Medulla oblongata (tissue), 1 donor: ENCODE data around the gene KLHL2.
"Not testable (repeated sequence)": the region's sequence is repeated elsewhere in the genome, so short reads cannot be mapped to it uniquely, and the experiment has no call there.

Experiments used
- DNase-seq: peaks from one replicate; pipeline ENCODE4 v3.0.0-alpha.2; 2015; ENCODE audit errors: extremely low spot score

Gene KLHL2, protein sequence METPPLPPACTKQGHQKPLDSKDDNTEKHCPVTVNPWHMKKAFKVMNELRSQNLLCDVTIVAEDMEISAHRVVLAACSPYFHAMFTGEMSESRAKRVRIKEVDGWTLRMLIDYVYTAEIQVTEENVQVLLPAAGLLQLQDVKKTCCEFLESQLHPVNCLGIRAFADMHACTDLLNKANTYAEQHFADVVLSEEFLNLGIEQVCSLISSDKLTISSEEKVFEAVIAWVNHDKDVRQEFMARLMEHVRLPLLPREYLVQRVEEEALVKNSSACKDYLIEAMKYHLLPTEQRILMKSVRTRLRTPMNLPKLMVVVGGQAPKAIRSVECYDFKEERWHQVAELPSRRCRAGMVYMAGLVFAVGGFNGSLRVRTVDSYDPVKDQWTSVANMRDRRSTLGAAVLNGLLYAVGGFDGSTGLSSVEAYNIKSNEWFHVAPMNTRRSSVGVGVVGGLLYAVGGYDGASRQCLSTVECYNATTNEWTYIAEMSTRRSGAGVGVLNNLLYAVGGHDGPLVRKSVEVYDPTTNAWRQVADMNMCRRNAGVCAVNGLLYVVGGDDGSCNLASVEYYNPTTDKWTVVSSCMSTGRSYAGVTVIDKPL

DNA sequence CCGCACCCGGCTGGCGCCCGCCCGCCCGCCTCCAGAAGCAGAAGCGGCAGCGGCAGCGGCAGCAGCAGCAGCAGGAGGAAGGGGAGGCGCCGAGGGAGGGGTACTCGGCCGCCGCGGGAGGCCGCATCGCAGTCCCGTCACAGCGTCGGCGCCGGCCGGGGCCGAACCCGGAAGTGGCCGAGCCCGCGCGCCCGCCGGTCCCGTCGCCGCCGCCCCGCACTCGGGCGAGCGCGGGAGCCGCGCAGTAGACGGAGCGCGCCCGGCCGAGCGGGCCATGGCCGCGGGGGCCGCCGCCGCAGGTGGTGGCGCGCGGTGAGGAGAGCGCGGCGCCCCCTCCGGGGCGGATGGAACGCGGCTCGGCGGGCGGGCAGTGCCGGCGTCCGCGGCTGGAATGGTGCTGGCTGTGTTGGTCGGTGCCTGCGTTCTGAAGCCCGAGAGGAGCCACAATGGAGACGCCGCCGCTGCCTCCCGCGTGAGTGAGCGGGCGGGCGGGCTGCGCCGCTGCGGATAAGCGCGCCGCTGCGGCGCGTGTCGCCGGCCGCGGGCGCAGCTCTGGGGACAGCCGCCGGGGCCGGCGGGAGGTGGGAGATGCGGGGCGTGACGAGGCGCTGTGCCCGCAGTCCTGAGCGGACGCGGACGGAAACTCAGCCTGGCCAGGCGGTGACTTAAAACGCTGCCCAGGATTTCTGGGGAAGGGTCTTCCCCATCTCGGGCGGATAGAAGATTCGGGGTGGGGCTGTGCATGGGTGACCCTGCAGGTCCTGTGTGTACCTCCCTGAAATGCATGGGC, at the start of gene KLHL2:
KLHL2 (plus strand) TSS at position 131 of the 790 bp plus-strand sequence; CDS start at position 447, 316 bp downstream.
- peak; percentile 78 for DNase-seq

DNA sequence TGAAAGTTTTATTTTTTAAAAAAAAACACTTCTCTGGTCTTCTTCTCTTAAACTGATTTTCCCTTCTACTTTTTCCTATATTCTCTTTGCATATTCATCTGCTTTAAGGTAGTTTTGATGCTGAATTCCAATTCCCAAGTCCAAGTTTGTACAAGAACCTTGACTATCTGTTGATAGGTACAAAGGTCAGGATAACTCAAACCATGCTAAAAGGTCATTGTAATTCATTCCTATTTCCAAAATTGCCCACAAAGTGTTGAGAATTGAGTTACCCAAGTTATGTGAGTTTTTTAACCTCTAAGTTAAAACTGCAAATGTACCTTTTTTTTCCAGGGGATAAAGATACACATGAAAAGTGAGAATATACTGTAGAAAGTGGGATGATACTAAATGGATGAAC, 48.6 kb upstream of the KLHL2 start:
- no peak for DNase-seq

DNA sequence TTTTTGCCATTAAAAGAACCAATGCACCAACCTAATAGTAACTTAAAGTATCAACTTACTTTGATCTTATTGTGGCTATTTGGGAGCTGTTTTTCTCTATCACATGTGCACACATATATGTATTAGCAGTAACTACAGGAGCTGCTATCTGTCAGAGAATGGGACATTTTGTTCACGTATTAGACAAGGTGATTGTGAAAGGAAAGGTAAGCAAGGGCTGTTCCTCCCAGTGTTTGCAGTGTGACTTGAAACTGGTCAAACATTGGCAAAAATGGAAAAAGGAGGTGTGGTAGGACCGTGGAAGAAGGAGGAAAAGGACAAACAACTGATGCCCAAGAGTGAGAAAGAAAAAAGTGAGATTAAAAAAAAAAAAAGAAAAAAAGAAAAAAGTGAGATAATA, 43.1 kb upstream of the KLHL2 start:
- no peak for DNase-seq

DNA sequence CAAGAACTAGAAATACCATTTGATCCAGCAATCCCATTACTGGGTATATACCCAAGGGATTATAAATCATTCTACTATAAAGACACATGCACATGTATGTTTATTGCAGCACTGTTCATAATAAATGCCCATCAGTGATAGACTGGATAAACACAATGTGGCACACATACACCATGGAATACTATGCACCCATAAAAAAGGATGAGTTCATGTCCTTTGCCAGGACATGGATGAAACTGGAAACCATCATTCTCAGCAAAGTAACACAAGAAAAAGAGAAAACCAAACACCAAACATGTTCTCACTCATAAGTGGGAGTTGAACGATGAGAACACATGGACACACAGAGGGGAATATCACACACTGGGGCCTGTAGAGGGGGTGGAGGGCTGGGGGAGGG, 40.5 kb upstream of the KLHL2 start:
- DNase-seq, result not testable (repeated sequence)

DNA sequence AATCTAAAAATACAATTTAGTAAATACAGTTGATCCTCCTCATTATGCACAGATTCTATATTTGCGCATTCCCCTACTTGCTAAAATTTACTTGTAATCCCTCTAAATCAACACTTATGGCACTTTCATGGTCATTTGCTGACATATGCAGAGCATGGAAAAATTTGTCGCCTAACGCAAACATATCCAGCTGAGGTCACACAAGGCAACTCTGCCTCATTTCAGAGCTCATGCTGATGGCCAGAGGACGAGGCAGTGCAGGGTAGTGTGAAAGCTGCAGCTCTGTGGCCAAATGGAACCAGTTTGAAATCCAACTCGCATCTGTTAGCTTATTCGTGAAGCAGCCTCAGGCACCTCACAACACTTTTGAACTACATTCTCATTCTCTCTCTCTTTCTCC, 39.7 kb upstream of the KLHL2 start:
- DNase-seq, result no peak

DNA sequence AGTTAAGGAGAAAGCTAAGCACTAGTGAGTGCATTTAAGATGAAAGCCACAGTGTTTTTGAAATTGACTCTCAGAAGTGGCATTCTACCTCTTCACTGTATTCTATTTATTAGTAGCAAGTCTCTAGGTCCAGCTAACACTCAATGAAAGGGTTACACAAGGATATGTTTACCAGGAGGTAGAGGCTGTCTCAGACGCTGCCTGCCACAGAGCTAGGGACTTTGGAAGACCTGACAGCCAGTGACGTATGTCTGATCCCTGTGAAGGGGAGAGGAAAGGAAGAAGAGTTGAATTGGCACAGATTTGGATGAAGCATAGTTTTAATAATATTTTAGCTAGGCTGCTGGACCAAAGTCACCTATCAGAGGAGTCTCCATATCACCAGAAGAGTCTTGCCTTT, 36.5 kb upstream of the KLHL2 start:
- no peak for DNase-seq

DNA sequence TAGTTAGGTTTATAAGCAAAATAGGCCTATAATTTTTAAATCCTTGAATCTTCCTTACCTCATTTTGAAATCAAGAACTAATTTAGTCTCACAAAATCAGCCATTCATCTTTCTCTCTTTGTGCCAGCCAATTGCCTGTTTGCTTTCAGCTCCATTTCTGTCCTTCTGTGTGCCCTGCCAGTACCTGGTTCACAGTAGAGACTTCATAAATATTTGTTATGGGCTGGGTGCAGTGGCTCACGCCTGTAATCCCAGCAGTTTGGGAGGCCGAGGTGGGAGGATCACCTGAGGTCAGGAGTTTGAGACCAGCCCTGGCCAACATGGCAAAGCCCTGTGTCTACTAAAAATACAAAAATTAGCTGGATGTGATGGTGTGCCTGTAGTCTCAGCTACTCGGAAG, 31.9 kb upstream of the KLHL2 start:
- not testable (repeated sequence) for DNase-seq

DNA sequence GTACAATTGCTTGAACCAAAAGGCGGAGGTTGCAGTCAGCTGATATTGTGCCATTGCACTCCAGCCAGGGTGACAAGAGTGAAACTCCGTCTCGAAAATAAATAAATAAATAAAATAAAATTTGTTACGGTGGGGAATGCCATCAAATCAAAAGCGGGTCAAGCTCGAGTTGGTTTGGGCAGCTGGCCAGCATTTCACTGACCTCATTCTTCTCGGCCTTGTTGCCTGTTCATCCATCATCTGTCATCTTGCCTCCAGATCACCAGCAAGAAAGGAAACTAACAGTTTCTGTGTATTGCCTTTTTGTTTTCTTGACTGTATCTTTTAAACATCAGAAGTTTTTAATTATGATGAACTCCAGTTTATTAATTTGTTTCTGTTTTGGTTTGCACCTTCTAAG, 31.5 kb upstream of the KLHL2 start:
- peak; percentile 26 for DNase-seq

DNA sequence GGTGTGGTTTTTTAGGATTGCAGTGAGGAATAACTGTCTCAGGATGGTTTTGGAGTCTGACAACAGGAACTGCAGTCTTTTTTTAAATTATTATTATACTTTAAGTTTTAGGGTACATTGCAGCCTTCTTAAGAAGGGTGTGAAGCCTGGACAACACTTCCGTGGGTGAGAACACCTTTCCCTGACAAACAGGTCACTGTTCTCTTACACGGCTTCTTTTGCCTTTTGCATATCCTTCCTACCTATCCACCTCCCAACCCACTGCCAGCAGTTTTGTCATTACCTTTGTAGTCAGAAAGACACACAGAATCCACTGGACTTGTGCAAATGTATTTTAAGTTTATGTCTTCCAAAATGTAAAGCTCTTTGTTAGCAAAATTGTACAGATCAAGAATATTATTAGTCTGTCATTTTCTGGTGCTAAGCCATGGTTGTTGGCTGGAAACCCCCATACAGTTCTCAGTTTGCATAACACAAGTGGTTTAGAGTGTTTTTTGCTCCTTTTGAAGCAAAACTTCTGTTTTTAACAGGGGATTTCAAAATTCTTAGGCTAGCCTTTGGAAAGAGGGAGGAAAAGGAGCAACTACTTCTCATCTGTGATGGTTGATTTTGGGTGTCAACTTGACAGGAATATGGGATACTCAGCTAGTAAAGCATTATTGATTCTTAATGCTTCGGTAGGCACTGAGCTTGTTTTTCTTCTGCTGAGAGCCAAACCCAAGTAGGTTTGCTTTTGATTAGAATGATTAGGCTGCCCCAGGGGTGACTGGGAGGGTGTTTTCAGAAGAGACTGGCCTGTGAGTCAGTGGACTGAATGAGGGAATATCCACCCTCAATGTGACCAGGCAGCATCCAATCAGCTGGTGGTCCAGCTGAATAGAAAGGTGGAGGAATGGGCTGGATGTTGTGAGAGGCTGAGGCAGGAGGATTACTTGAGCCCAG, 29.4 kb upstream of the KLHL2 start:
- DNase-seq, result no peak

DNA sequence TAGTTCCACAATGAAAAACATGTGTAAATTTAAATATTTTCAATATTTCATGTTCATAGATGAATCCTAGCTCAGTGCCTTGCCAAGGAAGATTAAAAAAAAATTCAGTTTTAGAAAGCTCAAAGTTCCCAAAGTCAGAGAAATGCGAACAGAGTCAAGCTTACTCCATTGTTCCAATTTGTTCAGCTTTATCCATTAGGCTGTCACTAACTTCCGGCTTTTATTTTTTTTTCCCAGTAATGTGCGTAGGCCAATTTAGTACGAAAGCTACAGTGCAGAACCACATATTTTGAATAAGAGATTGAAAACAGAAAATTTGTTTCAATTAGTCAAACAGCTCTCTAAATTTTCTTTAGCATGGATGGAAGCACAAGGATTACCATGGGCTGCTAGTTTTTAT, 23.1 kb upstream of the KLHL2 start:
- no peak for DNase-seq

DNA sequence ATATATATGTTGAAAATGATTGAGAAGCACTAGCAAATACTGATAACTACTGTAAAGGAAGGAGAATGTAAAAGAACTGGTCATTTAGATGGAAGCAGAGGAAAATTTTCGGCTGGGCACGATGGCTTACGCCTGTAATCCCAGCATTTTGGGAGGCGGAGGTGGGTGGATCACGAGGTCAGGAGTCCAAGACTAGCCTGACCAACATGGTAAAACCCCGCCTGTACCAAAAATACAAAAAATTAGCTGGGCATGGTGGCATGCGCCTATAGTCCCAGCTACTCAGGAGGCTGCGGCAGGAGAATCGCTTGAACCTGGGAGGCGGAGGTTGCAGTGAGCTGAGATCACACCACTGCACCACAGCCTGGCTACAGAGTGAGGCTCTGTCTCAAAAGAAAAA, 22.4 kb upstream of the KLHL2 start:
- DNase-seq, result not testable (repeated sequence)

DNA sequence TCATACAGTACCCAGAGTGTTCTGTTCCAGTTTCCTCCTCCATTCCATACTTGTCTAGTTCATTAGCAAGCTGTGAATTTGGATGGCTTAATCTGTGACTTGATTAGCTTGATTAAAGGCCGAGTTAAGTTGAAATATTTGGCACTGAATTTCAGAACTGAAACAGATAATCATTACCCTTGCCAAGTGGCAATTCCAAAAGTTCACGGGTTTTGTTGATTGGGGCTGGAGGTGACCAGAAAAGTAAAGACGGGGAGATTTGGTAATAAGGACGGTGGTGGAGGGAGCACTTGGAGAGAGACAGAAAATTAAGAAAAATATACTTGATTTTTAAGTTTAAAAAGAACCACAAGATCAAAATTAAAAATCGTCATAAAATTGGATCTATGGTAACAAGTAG, 21.9 kb upstream of the KLHL2 start:
- DNase-seq, result no peak

DNA sequence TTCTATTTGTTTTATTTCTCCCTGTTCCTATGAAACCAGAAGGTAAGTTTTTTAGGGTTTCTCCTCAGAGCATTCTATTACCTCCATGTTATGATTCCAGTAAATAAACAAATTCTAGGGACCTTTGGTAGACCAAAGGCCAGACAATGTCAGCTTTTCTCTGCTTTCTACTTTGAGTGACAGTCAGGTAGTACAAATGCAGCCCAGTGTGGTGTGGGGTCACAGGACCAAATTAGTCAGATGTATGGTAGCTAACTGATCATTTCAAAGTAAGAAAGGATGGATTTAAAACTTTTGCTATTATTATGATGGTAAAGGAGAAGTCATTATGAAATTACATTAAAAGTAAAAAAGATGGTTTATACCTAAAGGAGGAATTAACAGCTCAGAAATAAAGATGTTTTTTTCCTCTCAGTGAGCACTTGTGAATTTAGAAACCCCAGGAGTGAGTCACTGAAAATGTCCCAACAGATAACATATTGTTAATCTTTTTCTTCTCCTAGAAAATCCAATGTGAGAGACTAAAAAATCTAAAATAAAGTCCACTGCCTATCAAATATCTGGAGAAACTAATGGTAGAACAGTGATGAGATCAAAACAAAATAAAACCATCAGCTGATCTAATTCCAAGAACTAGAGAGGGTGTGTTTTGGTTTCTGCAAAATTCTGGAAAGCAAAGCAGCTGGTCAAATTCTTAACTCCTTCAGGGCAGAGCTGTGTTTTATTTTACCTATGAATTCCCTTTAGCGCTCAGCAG, 16.6 kb upstream of the KLHL2 start:
- no peak for DNase-seq

DNA sequence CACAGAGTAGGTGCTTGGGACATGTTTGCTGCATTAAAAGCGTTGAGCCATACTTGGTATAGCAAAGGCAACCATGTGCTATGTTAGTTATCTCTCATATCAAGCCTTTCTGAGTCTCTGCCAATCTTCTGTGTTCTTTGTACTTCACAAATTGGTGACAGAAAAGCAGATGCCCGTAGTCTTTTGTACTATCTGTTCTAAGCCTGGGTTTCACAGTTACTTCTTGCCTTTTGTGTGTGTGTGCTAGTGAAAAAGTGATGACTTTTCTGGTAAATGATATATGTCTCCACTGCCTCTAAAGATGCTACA, 16.1 kb upstream of the KLHL2 start:
- no peak for DNase-seq

DNA sequence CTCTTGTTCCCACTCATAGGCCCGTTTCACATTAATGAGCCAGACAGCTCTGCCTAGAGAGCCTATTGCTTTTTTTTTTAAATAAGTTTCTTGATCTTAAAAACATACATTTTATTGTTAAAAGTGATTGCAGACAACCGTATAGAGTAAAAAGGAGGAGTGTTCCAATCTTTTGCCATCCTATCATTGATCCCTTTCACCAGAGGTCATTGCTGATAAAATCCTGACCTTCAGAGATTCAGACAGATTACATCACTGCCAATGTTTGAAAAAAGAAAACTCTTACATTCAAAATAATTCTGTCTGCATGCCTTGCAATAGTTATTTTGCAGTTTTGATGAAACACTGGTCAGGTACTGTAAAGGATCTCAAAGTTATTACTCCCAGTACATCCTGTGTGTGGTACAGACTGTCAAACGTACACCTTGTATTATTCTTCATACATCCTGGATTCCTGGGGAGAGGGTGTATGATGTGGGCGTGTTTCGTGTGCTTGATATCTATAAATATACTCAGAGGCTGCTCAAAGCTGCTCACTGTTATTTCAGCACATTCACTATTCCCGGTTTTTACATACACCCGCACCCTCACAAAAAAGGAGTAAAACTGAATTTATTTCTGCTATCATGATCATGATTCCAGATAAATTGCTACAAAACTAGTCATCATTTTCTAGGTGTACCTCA, 15.4 kb upstream of the KLHL2 start:
- no peak for DNase-seq

DNA sequence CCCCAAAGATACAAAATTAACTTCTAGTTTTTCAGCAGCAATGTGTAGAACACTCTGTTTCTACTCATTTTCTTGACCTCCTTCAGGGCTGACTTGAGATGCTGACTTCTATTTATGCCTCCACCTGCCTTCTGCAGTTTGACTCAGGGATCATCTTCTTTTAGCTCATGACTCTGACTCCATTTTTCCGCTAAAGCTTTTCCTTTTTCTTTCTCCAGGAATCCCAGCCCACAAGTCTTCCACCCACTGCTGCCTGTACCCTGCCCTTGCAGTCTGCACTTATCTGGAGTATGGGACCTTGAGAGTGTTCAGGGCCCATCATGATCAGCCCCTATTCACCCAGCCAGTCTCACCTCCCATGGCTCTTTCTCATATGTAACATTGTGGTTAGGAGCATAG, 14.9 kb upstream of the KLHL2 start:
- no peak for DNase-seq

DNA sequence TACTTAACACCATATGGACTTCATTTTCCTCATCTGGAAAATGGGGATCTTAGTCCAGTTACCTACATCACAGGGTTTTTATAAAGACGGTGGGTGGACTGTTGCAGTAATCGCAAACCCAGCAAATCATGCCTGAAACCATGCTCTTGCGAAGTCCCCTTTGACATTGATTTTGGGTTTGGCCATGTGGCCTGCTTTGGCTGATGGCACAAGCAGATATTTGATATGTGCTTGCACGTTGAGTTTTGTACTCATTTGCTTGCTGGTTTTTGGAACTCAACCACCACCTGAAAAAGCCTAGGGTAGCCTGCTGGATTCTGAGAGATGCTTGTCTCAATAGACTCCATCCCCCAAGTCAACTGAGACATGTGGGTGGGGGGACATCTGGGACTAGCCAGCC, 14.4 kb upstream of the KLHL2 start:
- no peak for DNase-seq

DNA sequence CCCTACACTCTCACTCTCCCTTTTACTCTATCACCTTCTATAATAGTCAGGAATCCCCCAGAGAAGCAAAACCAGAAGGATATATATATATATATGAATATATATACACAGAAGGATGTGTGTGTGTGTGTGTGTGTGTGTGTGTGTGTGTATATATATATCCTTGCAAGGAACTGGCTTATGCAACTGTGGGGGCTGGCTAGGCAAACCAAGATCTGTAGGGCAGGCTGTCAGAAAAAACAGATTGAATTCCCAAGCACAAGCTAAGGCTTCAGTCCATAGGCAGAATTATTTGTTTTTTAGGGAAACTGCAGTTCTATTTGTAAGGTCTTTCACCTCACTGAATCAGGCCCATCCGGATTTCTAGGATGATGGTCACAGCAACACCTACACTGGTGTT, 13.0 kb upstream of the KLHL2 start:
- no peak for DNase-seq

DNA sequence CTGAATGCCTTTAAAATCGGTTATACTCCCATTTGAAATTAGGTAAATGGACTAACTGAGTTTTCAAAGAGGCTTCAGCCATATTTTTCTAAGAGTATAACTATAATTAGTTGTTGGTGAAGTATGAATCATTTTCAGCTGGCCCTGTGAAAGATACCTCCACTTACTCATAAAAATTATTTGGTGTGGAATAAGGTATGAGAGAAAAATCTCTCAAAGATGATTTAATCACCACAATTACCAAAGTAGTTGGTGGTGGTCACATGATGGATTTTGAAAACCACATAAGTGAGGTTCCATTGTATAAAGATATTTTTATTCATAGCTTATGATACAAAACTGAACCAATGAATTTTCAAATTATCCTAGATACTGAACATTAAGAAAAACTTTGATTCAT, 9.0 kb upstream of the KLHL2 start:
- DNase-seq, result no peak

DNA sequence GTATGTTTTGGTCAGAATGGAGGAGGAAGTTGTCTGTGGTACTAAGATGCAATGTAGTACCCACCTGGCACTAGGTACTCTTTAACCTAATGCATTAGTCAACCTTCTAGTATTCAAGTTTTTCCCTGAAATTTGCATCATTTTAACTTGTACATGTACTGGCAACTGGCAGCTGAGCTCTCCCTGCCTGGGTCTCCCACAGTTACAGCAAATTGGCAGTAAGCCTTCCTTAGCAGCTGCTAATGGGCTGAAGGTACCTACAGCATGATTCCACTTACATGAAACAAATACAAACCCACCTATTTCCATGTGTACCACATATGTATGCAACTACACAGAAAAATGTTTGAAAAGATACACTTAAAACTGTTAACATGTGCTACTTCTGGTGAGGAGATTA, 8.1 kb upstream of the KLHL2 start:
- no peak for DNase-seq

DNA sequence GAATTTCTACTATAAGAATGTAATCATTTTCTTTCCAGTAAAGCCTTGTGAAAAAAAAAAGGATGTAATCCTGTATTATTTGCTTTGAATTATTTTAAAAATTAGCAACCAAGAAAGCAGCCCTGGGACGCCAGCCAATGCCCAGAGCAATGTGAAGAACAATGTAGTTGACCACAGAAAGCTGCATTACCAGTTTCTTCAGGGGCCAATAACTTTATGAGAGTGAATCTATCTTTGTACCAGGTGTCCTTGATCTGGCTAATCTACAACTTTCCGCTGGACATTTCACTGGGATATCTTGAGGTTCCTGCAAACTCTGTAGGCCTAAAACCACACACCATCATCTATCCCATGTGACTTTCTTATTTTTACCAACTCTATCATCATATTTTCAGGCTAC, 7.6 kb upstream of the KLHL2 start:
- no peak for DNase-seq
